Uterus (tissue), 2 donors: ENCODE results near the gene TAP2.

Experiments used
- POLR2A ChIP-seq, 2 donors: fragments of 450-650 bp; IDR thresholded peaks; one replicate each; pipeline ENCODE4 v1.6.1; 2016; ENCODE audit warnings: antibody characterized with exemption in 2 of 2, mild to moderate bottlenecking in 1 of 2, moderate library complexity in 1 of 2
- TF ChIP-seq, protein P1 (sequence below), 4 experiments: fragments of 200-600 bp in 2 of 4; fragments of 450-650 bp in 2 of 4; sonication (generic) in 2 of 4; IDR thresholded peaks; one replicate each; pipeline ENCODE4 v1.5.1; 2016 to 2019; ENCODE audit warnings: antibody characterized with exemption in 4 of 4, mild to moderate bottlenecking in 2 of 4, moderate library complexity in 1 of 4

DNA sequence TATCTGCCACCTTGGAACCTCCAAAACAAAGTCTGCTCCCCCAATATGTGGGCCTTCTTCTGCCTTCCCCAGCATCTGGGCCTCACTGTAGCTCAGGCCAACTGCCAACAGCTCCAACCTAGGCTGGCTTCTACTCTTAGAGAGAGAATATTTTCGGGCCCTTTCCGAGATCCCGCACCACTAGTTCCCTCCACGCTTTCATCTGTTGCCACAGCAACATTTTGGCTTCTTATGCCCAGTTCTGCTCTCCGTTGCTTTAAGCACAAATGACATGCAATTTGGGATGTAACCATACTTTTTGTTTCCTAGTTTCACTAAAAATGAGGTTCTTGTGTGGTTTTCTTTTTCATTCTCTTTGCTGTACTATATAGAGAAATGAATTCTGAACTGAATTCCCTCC, 49.1 kb upstream of the TAP2 start:
- TF ChIP-seq, protein P1, sequence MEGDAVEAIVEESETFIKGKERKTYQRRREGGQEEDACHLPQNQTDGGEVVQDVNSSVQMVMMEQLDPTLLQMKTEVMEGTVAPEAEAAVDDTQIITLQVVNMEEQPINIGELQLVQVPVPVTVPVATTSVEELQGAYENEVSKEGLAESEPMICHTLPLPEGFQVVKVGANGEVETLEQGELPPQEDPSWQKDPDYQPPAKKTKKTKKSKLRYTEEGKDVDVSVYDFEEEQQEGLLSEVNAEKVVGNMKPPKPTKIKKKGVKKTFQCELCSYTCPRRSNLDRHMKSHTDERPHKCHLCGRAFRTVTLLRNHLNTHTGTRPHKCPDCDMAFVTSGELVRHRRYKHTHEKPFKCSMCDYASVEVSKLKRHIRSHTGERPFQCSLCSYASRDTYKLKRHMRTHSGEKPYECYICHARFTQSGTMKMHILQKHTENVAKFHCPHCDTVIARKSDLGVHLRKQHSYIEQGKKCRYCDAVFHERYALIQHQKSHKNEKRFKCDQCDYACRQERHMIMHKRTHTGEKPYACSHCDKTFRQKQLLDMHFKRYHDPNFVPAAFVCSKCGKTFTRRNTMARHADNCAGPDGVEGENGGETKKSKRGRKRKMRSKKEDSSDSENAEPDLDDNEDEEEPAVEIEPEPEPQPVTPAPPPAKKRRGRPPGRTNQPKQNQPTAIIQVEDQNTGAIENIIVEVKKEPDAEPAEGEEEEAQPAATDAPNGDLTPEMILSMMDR (IDR thresholded peaks at IDR 0.05): no peak
- no peak for TF ChIP-seq POLR2A (IDR thresholded peaks at IDR 0.05)
